GM19463 (cell line): ENCODE results near the gene PHOSPHO1.

Source experiments
- ATAC-seq: cut with Tn5 transposase; IDR thresholded peaks from one replicate; pipeline ENCODE4 v1.9.1; 2021; ENCODE audit warnings: mild to moderate bottlenecking, moderate library complexity; ENCODE audit not compliant: unreplicated experiment

The PHOSPHO1 gene

DNA sequence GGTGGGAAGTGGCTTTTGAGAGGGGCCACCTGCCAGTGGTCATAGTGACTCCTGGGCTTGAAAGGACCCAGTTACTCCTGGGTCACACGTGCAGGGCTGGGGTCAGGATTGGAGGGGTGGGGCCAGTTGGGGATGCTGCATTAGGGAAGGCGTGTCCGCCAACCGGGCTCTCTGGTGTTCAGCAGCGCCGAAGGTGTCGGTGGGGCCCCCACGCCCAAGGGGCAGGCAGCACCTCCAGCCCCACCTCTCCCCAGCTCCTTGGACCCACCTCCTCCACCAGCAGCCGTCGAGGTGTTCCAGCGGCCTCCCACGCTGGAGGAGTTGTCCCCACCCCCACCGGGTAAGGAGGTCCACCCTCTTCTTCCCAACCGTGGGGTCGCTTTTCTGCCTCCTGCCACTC, 10.6 kb downstream of the PHOSPHO1 start:
- no peak for ATAC-seq

DNA sequence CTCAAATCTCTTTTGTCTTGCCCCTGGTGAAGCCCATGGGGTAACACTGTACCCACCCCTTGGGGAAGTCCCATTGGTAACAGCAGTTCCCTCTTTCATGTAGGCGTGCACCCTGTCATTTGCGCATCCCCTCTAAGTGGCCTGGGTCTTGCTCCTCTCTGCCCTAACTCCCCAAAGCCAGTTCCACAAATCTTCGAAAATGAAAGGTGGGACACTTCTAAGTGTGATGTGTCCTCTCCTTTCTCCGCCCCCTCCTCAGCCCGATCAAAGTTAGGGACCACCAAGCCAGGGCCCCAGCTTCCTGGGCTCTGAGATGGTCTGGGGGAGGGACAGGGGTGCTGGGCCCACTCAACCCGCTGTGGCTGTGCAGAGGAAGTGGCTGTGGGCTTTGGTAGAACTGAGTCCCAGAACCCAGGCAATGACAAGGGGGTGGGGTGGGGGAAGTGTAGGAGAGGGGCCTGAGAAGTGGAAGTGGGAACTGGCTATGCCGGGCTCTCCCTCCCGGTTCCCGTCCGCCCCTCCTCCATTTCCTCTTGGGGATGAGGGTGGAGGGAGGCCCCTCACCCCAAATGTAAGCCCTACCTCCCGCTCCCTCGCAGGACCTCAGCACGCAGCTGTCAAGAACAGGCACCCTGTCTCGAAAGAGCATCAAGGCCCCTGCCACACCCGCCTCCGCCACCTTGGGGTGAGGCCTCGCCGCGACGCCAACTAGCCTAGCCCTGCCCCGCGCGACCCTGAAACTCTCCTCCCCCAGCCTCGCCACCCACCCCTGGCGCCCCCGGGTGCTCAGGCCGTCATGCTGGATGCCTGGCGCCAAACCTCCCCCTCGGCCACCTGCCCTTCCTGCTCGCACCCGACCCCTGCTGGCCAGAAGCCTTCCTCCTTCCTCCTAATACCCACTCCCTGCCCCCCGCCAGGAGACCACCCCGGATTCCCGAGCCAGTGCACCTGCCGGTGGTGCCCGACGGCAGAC, 11.4 kb downstream of the PHOSPHO1 start:
- no peak for ATAC-seq

DNA sequence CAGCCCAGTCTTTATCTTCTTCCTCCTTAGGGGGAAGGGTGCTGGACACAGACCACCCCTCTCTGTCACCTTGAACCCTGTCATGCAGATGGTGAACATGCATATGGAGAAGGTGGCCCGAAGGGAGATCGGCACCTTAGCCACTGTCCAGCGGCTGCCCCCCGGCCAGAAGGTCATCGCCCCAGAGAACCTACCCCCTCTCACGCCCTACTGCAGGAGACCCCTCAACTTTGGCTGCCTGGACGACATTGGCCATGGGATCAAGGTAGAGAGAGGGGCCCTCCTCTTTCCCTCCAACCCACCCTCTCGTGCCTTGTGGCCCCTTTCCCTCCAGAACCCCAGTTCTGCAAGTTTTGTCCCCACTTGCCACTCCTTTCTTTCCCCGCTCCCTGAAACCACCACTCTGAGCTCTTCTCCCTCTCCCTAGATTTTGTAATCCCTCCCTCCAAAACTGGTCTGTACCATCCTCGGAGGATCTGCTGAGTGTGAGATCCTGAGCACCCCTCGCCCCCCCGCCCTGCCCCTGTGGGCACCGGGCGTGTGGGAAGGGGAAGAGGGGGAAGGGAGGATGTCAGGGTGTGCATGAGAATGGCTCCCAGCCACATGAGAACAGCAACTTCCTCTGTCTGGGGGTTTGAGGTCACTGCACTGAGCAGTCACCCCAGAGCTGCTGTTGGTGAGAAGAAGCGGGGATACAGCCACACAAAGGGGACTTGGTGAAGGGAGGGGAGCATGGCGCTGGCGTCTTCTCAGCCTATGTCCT, 12.8 kb downstream of the PHOSPHO1 start:
- ATAC-seq, result peak; percentile 57

DNA sequence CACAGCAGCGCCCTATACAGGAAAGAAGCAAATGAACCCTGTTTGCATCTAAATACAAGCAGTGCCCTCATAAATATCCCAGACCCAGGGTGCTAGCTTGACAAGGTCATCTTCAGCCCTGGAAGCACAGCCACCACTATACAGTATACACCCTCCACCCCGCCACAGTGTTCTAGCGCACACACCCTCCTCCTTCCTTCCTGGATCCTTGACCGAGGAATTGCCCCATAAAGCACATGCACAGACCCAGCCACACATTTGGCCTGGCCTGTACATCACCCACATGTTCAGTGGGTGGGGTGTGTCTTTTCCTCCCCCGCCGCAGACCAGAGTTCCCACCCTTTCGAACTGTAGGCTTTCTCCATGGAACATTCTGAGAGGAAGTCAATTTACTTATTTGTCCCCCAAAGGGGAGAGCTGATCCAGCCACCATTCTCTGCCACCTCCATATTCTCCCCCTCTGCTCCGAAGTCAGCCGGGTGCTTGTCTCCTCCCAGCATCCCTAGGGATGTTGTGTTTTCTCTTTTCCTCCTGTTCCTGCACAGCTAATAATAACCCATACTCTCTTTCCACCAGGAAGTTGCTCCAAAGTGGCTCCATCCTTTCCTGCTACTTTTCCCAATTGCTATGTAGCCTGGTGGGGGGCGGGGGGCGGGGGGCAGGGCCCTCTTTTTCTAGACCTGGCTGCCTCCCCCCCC, 13.5 kb downstream of the PHOSPHO1 start:
- no peak for ATAC-seq

- no peak for ATAC-seq
Observed at GRCh38 chr17:49216482-49216881, 14.1 kb downstream of the PHOSPHO1 start.

DNA sequence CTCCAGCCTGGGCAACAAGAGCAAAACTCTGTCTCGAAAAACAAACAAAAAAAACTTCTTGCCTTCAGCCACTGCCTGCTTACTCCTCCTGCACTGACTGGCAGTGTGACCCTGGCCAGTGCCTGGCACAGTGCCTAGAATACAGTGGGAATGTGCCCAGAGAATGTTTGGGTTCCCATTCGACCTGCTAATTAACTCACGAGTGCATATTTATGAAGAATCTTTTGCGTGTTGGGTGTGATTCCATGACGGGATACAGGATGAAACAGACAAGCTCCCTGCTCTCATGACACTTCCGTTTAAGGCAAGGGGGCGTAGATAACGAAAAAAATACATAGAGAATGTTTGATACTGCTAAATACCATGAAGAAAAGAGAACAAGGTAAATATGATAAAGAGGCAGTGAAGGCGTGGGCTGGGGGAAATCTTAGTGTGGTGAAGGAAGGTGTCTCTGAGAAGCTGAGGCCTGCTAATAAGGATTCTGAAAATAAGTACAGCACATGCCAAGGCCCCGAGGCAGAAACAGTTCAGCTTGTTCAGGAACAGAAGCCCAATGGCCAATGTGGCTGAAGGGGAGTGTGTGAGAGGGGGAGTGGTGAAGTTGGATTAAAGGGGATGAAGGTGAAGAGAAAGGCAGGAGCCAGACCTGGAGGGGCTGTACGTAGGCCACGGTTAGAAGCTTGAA, 15.8 kb downstream of the PHOSPHO1 start:
- ATAC-seq, result no peak

- no peak for ATAC-seq
Observed at GRCh38 chr17:49213847-49214246, 16.7 kb downstream of the PHOSPHO1 start.

- ATAC-seq, result no peak
Observed at GRCh38 chr17:49213399-49213798, 17.2 kb downstream of the PHOSPHO1 start.

GRCh38 chr17:49210158-49211029, 20.2 kb downstream of the PHOSPHO1 start, which contains the start of the genes ABI3 and GNGT2:
TSS of gene ABI3 (plus strand) at chr17:49210707. CDS start at chr17:49210725, 18 bp downstream.
TSS of gene GNGT2 (minus strand) at chr17:49210574. CDS start at chr17:49207422, 3,152 bp downstream.
- peak; percentile 88 for ATAC-seq

- no peak for ATAC-seq
Observed at GRCh38 chr17:49209061-49209571, 21.5 kb downstream of the PHOSPHO1 start.

DNA sequence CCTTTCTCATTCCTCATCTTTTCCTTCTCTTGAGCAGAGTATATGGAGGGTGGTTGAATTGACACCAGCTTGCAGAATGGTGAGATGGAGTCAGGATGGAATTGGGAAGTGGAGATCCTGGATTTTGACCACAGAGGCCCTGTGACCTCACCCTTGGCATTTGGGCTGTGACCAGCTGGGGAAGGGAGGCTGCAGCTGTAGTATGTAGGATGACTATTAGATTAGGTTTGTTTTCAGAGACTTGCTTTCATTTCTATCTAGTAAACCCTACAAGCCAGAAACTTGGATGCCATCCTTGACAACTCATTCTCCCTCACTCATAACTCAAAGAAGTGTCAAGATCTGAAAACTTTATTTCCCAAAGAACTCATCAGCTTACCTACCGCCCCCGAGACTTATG, 26.1 kb downstream of the PHOSPHO1 start:
- ATAC-seq, result no peak

DNA sequence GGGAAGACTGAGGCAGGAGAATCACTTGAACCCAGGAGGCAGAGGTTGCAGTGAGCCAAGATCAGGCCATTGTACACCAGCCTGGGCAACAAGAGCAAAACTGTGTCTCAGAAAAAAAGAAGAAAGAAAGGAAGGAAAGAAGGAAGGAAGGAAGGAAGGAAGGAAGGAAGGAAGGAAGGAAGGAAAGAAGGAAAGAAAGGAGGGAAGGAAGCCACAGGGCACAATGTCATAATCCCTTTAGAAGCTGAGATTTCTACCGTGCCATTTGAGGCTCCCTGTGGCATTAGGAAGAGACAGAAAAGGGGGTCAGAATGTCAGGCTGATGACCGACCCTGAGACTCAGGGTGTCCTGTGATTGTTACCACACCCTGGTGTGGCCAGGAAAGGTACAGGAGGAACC, 26.8 kb downstream of the PHOSPHO1 start:
- no peak for ATAC-seq

DNA sequence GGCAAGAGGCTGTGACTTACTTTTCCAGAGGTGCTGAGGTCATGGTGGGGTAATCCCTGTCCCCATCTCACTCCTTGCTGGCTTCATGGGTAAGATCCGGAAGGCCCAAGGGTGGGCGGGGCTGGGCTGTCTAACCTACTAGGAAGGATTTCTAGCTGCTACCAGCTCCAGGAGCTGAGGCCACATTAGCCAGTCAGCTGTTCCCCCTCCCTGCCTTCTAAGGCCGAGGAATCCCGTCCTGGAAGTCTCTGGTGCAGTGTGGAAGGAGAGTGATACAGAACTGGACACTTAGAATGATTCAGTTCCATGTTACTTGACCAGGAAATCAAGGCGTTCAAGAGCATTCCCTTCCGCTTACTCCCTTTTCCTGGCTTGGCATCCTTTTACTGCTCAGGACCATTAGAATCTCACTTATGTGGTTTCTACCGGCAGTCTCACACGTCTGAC, 29.1 kb downstream of the PHOSPHO1 start:
- no peak for ATAC-seq

DNA sequence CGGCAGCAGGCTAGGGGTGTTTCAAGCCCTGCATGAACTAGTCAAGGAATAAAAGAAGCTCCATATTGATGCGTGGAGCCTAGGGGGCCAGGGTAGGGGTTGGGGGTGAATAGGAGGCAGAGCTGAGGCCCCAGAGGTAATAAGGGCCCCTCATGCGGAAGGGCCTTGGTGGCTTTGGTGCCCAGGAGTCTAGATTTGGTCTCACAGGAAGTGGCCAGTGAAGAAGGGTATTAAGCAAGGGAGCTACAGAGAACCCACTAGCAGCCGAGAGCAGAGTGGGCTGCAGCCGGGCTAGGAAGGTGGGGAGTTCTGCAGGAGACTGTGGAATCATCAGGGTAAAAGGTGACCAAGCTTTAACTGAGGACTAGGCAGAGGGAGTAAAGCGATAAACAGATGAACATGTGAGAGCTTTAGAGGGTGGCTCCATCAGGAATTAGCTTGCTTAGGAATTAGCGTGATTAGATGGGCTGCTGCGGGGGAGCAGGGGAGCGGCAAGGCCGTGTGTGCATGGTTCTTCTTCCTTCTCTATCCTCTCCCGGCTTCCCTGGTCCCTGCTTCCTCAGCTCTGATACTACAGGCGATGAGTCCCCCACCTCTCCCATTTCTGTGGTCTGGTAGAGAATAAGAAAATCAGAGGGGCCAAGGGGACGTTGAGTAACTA, 30.0 kb downstream of the PHOSPHO1 start:
- ATAC-seq, result no peak

GRCh38 chr17:49198211-49198610, 32.4 kb downstream of the PHOSPHO1 start:
- no peak for ATAC-seq

DNA sequence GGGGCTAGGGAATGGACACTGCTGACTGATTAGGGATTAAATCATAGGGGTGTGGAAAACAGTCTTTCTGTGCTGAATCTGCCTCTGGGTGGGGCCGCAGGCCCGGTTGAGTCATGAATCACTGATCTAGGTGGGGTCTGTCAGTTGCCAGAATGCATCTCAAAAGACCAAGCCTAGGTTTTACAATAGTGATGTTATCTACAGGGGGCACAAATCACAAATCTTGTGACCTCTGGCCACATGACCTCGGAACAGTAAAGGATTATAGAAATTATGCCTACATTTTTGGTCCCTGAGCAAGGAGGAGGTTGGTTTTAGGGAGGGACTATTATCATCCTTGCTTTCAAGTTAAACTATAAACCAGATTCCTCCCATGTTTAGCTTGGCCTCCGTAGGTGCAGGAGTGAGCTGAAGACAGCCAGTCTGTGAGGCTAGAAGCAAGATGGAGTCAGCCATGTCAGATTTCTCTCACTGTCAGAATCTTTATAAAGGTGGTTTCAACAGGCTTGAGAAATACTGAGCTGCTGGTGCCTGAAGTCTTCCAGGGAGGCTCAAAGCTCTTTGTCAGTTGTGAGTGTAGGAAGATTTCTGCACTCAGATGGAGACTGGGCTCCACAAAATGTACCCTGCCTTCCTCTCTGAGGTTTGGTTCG, 33.1 kb downstream of the PHOSPHO1 start:
- ATAC-seq, result no peak

GRCh38 chr17:49196520-49196919, 34.1 kb downstream of the PHOSPHO1 start:
- no peak for ATAC-seq

GRCh38 chr17:49195751-49196150, 34.8 kb downstream of the PHOSPHO1 start:
- ATAC-seq, result no peak
